WTC11 (cell line): ENCODE measurements around the gene OR2A5. TPM values are rescaled to one million over a fixed set of nuclear protein-coding genes. Genes with fewer than 3 reads are reported as not detected.

Experiments
- ATAC-seq: fragments of 200-7000 bp; cut with Tn5 transposase; 2 replicates; pipeline ENCODE4 v1.10.0; 2021; ENCODE audit warnings: mild to moderate bottlenecking, moderate library complexity
- CTCF ChIA-PET: fragments of 300-600 bp; sonication (Branson Sonifier 250); formaldehyde crosslinking; loops from one replicate; lab custom pipeline; 2021; ENCODE audit warnings: antibody characterized with exemption; lab: Charles Lee
- POLR2A ChIA-PET: fragments of 350-600 bp; sonication (Branson Sonifier 250); formaldehyde crosslinking; loops from one replicate; lab custom pipeline; 2021; ENCODE audit warnings: antibody characterized with exemption; lab: Charles Lee
- DNase-seq: peaks from one replicate; pipeline ENCODE4 v3.0.0; 2021; ENCODE audit warnings: low spot score
- H3K27ac Mint-ChIP-seq: 2 replicates; pipeline ENCODE4 v1.8.0; 2021; ENCODE audit warnings: mixed read lengths
- H3K27me3 Mint-ChIP-seq: 2 replicates; pipeline ENCODE4 v1.8.0; 2021; ENCODE audit warnings: low read depth, mild to moderate bottlenecking, moderate library complexity, mixed read lengths
- H3K36me3 Mint-ChIP-seq: 2 replicates; pipeline ENCODE4 v1.8.0; 2021; ENCODE audit warnings: mixed read lengths
- H3K4me1 Mint-ChIP-seq: 2 replicates; pipeline ENCODE4 v1.8.0; 2022; ENCODE audit warnings: mixed read lengths
- H3K4me3 Mint-ChIP-seq: 2 replicates; pipeline ENCODE4 v1.8.0; 2021; ENCODE audit warnings: mild to moderate bottlenecking, moderate library complexity, mixed read lengths
- H3K9me3 Mint-ChIP-seq: 2 replicates; pipeline ENCODE4 v1.8.0; 2021; ENCODE audit warnings: mixed read lengths
- CBFB ChIP-seq: sonication (generic); formaldehyde crosslinking; IDR thresholded peaks from 2 replicates; pipeline ENCODE4 v1.8.1; 2022; ENCODE audit warnings: mild to moderate bottlenecking, low read depth, missing genetic modification reagents
- FOXK1 ChIP-seq: sonication (generic); formaldehyde crosslinking; IDR thresholded peaks from 2 replicates; pipeline ENCODE4 v1.8.0; 2022; ENCODE audit warnings: mild to moderate bottlenecking, moderate library complexity, missing genetic modification reagents
- FOXP1 ChIP-seq: sonication (generic); formaldehyde crosslinking; IDR thresholded peaks from 2 replicates; pipeline ENCODE4 v1.8.0; 2022; ENCODE audit warnings: missing genetic modification reagents, mild to moderate bottlenecking, moderate library complexity, borderline replicate concordance
- GTF2I ChIP-seq: fragments of 250-450 bp; sonication (Bioruptor Pico); conservative IDR thresholded peaks from 2 replicates; pipeline ENCODE4 v1.4.0; 2021; ENCODE audit warnings: mild to moderate bottlenecking
- NR3C1 ChIP-seq: sonication (generic); formaldehyde crosslinking; conservative IDR thresholded peaks from 2 replicates; pipeline ENCODE4 v1.8.1; 2023; ENCODE audit warnings: low read depth, mild to moderate bottlenecking, missing genetic modification reagents
- RORB ChIP-seq: fragments of 250-450 bp; sonication (Bioruptor Pico); IDR thresholded peaks from 2 replicates; pipeline ENCODE4 v1.9.0; 2021; ENCODE audit warnings: mild to moderate bottlenecking
- SMAD3 ChIP-seq: sonication (generic); formaldehyde crosslinking; IDR thresholded peaks from 2 replicates; pipeline ENCODE4 v1.8.0; 2022; ENCODE audit warnings: missing genetic modification reagents, mild to moderate bottlenecking, borderline replicate concordance
- SMAD4 ChIP-seq: sonication (generic); formaldehyde crosslinking; IDR thresholded peaks from 2 replicates; pipeline ENCODE4 v1.8.0; 2022; ENCODE audit warnings: mild to moderate bottlenecking, missing genetic modification reagents
- TEAD4 ChIP-seq: sonication (generic); formaldehyde crosslinking; IDR thresholded peaks from 2 replicates; pipeline ENCODE4 v1.8.0; 2022; ENCODE audit warnings: mild to moderate bottlenecking, missing genetic modification reagents
- ZNF219 ChIP-seq: sonication (generic); formaldehyde crosslinking; IDR thresholded peaks from 2 replicates; pipeline ENCODE4 v1.8.0; 2023; ENCODE audit warnings: missing genetic modification reagents, mild to moderate bottlenecking, borderline replicate concordance
- ZNF396 ChIP-seq: fragments of 250-450 bp; sonication (Bioruptor Pico); IDR thresholded peaks from 2 replicates; pipeline ENCODE4 v1.8.0; 2021; ENCODE audit warnings: mild to moderate bottlenecking, moderate library complexity, borderline replicate concordance
- ZNF423 ChIP-seq: fragments of 250-450 bp; sonication (Bioruptor Pico); IDR thresholded peaks from 2 replicates; pipeline ENCODE4 v2.1.2; 2022; ENCODE audit warnings: mild to moderate bottlenecking, moderate library complexity
- ZNF671 ChIP-seq: fragments of 250-450 bp; sonication (Bioruptor Pico); IDR thresholded peaks from 2 replicates; pipeline ENCODE4 v1.8.0; 2021; ENCODE audit warnings: mild to moderate bottlenecking
- total RNA-seq: library from RNA; stranded (reverse); gene quantifications from 3 replicates; pipeline ENCODE4 v1.2.3, GENCODE V29; 2021
- TF ChIP-seq, protein P1 (sequence below): sonication (generic); formaldehyde crosslinking; IDR thresholded peaks from 2 replicates; pipeline ENCODE4 v1.8.1; 2022; ENCODE audit warnings: mild to moderate bottlenecking, missing genetic modification reagents, moderate library complexity, borderline replicate concordance
- TF ChIP-seq, protein P2 (sequence below): sonication (generic); formaldehyde crosslinking; IDR thresholded peaks from 2 replicates; pipeline ENCODE4 v1.8.0; 2022; ENCODE audit warnings: mild to moderate bottlenecking, missing genetic modification reagents
- TF ChIP-seq, protein P3 (sequence below): fragments of 250-450 bp; sonication (Bioruptor Pico); IDR thresholded peaks from 2 replicates; pipeline ENCODE4 v2.1.2; 2022; ENCODE audit warnings: mild to moderate bottlenecking, moderate library complexity
- TF ChIP-seq, protein P4 (sequence below): sonication (generic); formaldehyde crosslinking; IDR thresholded peaks from 2 replicates; pipeline ENCODE4 v1.8.1; 2023; ENCODE audit warnings: mild to moderate bottlenecking, missing genetic modification reagents, moderate library complexity
- TF ChIP-seq, protein P5 (sequence below): sonication (generic); formaldehyde crosslinking; IDR thresholded peaks from 2 replicates; pipeline ENCODE4 v1.8.0; 2022; ENCODE audit warnings: missing genetic modification reagents
- TF ChIP-seq, protein P6 (sequence below): sonication (generic); formaldehyde crosslinking; IDR thresholded peaks from 2 replicates; pipeline ENCODE4 v1.8.1; 2023; ENCODE audit warnings: mild to moderate bottlenecking, missing genetic modification reagents, moderate library complexity
- TF ChIP-seq, protein P7 (sequence below): sonication (generic); formaldehyde crosslinking; IDR thresholded peaks from 2 replicates; pipeline ENCODE4 v1.8.0; 2022; ENCODE audit warnings: mild to moderate bottlenecking, missing genetic modification reagents
- TF ChIP-seq, protein P8 (sequence below): sonication (generic); formaldehyde crosslinking; IDR thresholded peaks from 2 replicates; pipeline ENCODE4 v1.8.1; 2022; ENCODE audit warnings: mild to moderate bottlenecking, moderate library complexity, missing genetic modification reagents
- TF ChIP-seq, protein P9 (sequence below): sonication (generic); formaldehyde crosslinking; conservative IDR thresholded peaks from 2 replicates; pipeline ENCODE4 v1.8.1; 2022; ENCODE audit warnings: mild to moderate bottlenecking, missing genetic modification reagents

Gene OR2A5
- total RNA-seq, 1 experiment from 2014 or later = not detected

DNA sequence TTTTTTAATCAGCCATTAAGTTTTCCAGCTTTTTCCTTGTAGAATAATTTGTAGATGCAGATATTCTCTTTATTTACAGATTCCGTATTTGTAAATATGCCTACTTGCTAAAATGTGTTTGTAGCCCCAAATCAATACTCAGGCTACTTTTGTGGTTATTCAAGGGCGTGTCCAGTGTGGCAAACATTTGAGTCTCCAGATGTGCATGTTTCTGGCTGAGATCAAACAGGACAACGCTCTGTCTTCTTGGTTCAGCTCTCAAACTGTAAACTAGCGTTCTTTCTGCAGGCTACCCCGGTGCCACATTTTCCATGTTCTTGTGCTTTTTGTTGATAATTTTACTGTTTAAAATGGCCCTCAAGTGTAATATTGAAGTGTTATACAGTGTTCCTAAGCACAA is 16.2 kb upstream of the OR2A5 start:
- ChIA-PET CTCF (interaction anchor here (1.0 to 2.2 kb wide), 4 partner anchors 31 to 140 kb away, joined by 3 to 11 read pairs (median 4); partner anchors contain the start of gene TCAF1), POLR2A (no interaction called here)
- Mint-ChIP-seq H3K36me3 (no peaks in the 10 kb centered on the region), H3K4me1 (0 out of 2 replicates have a peak, but pooled peaks cover 5% of the 10 kb centered on the region), H3K4me3 (no peak overlapping the region), H3K27ac (no peak overlapping the region), H3K9me3 (no peaks in the 10 kb centered on the region), H3K27me3 (no peaks in the 10 kb centered on the region)
- DNase-seq (no peak), ATAC-seq (no peak)
- TF ChIP-seq ZNF423 (CRISPR knock-in tag) = no peak
- TF ChIP-seq, protein P1, sequence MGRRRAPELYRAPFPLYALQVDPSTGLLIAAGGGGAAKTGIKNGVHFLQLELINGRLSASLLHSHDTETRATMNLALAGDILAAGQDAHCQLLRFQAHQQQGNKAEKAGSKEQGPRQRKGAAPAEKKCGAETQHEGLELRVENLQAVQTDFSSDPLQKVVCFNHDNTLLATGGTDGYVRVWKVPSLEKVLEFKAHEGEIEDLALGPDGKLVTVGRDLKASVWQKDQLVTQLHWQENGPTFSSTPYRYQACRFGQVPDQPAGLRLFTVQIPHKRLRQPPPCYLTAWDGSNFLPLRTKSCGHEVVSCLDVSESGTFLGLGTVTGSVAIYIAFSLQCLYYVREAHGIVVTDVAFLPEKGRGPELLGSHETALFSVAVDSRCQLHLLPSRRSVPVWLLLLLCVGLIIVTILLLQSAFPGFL = no peak
- no peak for TF ChIP-seq ZNF219 (CRISPR knock-in tag)
- no peak for TF ChIP-seq GTF2I (CRISPR knock-in tag)

DNA sequence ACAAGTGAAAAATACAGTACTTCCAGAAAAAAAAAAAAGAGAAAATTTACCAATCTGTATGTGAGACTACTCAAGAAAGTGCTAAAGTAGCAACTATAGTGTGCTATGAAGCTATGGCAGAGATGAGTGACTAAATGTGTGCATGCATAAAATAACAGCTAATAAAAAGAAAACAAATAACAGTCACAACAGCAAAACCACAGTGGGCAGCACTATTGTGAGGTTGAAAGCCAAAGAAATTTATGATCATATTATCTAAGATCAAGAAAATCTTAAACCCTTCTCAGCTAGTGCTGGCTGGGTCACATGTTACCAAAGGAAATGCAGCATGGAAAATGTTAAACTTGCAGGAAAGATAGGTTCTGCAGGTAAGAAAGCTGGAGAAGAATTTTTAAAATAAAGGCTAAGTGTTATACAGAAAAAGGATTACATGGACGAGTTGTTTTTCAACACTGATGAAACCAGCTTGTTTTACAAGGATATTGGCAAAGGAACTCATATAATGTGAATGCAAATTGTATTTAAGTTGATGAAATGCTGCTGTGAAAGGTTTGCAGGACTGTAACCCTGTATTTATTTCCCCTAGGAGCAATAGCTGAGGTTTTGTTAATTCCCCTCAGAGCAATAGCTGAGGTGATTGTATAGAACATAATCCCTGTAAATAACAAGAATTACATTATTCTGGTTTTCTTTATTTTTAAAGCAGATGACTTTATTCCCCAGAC is 15.6 kb upstream of the OR2A5 start:
- DNase-seq = no peak
- Mint-ChIP-seq H3K36me3 (no peaks in the 10 kb centered on the region), H3K9me3 (no peaks in the 10 kb centered on the region), H3K4me1 (peaks cover 5% of the 10 kb centered on the region; the same call in 1 of the 2 replicates), H3K4me3 (no peak overlapping the region), H3K27me3 (no peaks in the 10 kb centered on the region), H3K27ac (no peak overlapping the region)
- ChIA-PET CTCF (interaction anchor here (1.0 to 2.2 kb wide), 5 partner anchors 31 to 140 kb away, joined by 3 to 11 read pairs (median 4); partner anchors contain the start of gene TCAF1), POLR2A (no interaction called here)
- no peak for ATAC-seq
- TF ChIP-seq, protein P2, sequence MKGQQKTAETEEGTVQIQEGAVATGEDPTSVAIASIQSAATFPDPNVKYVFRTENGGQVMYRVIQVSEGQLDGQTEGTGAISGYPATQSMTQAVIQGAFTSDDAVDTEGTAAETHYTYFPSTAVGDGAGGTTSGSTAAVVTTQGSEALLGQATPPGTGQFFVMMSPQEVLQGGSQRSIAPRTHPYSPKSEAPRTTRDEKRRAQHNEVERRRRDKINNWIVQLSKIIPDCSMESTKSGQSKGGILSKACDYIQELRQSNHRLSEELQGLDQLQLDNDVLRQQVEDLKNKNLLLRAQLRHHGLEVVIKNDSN (CRISPR knock-in tag) = no peak
- TF ChIP-seq FOXP1 (CRISPR knock-in tag) = no peak
- no peak for TF ChIP-seq FOXK1
- TF ChIP-seq, protein P3, sequence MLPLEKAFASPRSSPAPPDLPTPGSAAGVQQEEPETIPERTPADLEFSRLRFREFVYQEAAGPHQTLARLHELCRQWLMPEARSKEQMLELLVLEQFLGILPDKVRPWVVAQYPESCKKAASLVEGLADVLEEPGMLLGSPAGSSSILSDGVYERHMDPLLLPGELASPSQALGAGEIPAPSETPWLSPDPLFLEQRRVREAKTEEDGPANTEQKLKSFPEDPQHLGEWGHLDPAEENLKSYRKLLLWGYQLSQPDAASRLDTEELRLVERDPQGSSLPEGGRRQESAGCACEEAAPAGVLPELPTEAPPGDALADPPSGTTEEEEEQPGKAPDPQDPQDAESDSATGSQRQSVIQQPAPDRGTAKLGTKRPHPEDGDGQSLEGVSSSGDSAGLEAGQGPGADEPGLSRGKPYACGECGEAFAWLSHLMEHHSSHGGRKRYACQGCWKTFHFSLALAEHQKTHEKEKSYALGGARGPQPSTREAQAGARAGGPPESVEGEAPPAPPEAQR = no peak
- TF ChIP-seq CBFB = no peak
- TF ChIP-seq SMAD3 (CRISPR knock-in tag) = no peak
- TF ChIP-seq, protein P4, sequence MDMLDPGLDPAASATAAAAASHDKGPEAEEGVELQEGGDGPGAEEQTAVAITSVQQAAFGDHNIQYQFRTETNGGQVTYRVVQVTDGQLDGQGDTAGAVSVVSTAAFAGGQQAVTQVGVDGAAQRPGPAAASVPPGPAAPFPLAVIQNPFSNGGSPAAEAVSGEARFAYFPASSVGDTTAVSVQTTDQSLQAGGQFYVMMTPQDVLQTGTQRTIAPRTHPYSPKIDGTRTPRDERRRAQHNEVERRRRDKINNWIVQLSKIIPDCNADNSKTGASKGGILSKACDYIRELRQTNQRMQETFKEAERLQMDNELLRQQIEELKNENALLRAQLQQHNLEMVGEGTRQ (CRISPR knock-in tag) = no peak
- TF ChIP-seq, protein P5, sequence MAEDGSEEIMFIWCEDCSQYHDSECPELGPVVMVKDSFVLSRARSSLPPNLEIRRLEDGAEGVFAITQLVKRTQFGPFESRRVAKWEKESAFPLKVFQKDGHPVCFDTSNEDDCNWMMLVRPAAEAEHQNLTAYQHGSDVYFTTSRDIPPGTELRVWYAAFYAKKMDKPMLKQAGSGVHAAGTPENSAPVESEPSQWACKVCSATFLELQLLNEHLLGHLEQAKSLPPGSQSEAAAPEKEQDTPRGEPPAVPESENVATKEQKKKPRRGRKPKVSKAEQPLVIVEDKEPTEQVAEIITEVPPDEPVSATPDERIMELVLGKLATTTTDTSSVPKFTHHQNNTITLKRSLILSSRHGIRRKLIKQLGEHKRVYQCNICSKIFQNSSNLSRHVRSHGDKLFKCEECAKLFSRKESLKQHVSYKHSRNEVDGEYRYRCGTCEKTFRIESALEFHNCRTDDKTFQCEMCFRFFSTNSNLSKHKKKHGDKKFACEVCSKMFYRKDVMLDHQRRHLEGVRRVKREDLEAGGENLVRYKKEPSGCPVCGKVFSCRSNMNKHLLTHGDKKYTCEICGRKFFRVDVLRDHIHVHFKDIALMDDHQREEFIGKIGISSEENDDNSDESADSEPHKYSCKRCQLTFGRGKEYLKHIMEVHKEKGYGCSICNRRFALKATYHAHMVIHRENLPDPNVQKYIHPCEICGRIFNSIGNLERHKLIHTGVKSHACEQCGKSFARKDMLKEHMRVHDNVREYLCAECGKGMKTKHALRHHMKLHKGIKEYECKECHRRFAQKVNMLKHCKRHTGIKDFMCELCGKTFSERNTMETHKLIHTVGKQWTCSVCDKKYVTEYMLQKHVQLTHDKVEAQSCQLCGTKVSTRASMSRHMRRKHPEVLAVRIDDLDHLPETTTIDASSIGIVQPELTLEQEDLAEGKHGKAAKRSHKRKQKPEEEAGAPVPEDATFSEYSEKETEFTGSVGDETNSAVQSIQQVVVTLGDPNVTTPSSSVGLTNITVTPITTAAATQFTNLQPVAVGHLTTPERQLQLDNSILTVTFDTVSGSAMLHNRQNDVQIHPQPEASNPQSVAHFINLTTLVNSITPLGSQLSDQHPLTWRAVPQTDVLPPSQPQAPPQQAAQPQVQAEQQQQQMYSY (CRISPR knock-in tag) = no peak
- TF ChIP-seq ZNF671 (CRISPR knock-in tag) = no peak
- TF ChIP-seq, protein P6, sequence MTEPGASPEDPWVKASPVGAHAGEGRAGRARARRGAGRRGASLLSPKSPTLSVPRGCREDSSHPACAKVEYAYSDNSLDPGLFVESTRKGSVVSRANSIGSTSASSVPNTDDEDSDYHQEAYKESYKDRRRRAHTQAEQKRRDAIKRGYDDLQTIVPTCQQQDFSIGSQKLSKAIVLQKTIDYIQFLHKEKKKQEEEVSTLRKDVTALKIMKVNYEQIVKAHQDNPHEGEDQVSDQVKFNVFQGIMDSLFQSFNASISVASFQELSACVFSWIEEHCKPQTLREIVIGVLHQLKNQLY (CRISPR knock-in tag) = no peak
- TF ChIP-seq, protein P7, sequence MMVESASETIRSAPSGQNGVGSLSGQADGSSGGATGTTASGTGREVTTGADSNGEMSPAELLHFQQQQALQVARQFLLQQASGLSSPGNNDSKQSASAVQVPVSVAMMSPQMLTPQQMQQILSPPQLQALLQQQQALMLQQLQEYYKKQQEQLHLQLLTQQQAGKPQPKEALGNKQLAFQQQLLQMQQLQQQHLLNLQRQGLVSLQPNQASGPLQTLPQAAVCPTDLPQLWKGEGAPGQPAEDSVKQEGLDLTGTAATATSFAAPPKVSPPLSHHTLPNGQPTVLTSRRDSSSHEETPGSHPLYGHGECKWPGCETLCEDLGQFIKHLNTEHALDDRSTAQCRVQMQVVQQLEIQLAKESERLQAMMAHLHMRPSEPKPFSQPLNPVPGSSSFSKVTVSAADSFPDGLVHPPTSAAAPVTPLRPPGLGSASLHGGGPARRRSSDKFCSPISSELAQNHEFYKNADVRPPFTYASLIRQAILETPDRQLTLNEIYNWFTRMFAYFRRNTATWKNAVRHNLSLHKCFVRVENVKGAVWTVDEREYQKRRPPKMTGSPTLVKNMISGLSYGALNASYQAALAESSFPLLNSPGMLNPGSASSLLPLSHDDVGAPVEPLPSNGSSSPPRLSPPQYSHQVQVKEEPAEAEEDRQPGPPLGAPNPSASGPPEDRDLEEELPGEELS (CRISPR knock-in tag) = no peak
- no peak for TF ChIP-seq GTF2I (CRISPR knock-in tag)
- TF ChIP-seq TEAD4 = no peak
- no peak for TF ChIP-seq NR3C1
- no peak for TF ChIP-seq RORB
- TF ChIP-seq SMAD4 (CRISPR knock-in tag) = no peak
- TF ChIP-seq, protein P8, sequence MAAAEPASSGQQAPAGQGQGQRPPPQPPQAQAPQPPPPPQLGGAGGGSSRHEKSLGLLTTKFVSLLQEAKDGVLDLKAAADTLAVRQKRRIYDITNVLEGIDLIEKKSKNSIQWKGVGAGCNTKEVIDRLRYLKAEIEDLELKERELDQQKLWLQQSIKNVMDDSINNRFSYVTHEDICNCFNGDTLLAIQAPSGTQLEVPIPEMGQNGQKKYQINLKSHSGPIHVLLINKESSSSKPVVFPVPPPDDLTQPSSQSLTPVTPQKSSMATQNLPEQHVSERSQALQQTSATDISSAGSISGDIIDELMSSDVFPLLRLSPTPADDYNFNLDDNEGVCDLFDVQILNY = no peak
- no peak for TF ChIP-seq ZNF396 (CRISPR knock-in tag)
- TF ChIP-seq, protein P9, sequence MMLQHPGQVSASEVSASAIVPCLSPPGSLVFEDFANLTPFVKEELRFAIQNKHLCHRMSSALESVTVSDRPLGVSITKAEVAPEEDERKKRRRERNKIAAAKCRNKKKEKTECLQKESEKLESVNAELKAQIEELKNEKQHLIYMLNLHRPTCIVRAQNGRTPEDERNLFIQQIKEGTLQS (CRISPR knock-in tag) = no peak
